GM23338 (cell line): ENCODE measurements around the gene NUDT12.

Experiments used
- CTCF ChIP-seq, 2 experiments: fragments of 200-600 bp in 1 of 2; sonication (generic) in 1 of 2; conservative IDR thresholded peaks; 2 replicates each; pipeline versions ENCODE4 v1.5.1 to v1.6.1; 2016 to 2017; ENCODE audit warnings: antibody characterized with exemption in 2 of 2, low read depth in 2 of 2, mild to moderate bottlenecking in 2 of 2, moderate library complexity in 1 of 2
- EZH2 ChIP-seq: fragments of 200-600 bp; sonication (generic); IDR thresholded peaks from one replicate; pipeline ENCODE4 v1.8.0; 2017; ENCODE audit warnings: antibody characterized with exemption, mild to moderate bottlenecking, low read depth; ENCODE audit not compliant: unreplicated experiment
- EZH2phosphoT487 ChIP-seq: fragments of 200-600 bp; sonication (generic); IDR thresholded peaks from one replicate; pipeline ENCODE4 v1.8.1; 2018; ENCODE audit warnings: antibody characterized with exemption; ENCODE audit not compliant: unreplicated experiment
- JUNB ChIP-seq: IDR thresholded peaks from one replicate; pipeline ENCODE4 v1.6.1; 2016; ENCODE audit warnings: antibody characterized with exemption; ENCODE audit not compliant: unreplicated experiment
- POLR2AphosphoS5 ChIP-seq: IDR thresholded peaks from 2 replicates; pipeline ENCODE4 v1.6.1; 2016; ENCODE audit warnings: antibody characterized with exemption, low read depth
- REST ChIP-seq: IDR thresholded peaks from one replicate; pipeline ENCODE4 v1.6.1; 2018; ENCODE audit warnings: antibody characterized with exemption; ENCODE audit not compliant: unreplicated experiment
- STAT1 ChIP-seq: IDR thresholded peaks from one replicate; pipeline ENCODE4 v1.6.1; 2016; ENCODE audit warnings: antibody characterized with exemption; ENCODE audit not compliant: unreplicated experiment
- ZNF331 ChIP-seq: fragments of 250-450 bp; sonication (Bioruptor Pico); IDR thresholded peaks from 2 replicates; pipeline ENCODE4 v1.5.0; 2020; ENCODE audit warnings: low read depth, mild to moderate bottlenecking, moderate library complexity
- TF ChIP-seq, protein P1 (sequence below): IDR thresholded peaks from 2 replicates; pipeline ENCODE4 v1.6.1; 2016; ENCODE audit warnings: antibody characterized with exemption

GRCh38 chr5:103541114-103541513 is 21.5 kb downstream of the NUDT12 start:
- TF ChIP-seq CTCF (conservative IDR thresholded peaks at IDR 0.05; ENCODE audit: low read depth in 2 of 2) (no peak), POLR2AphosphoS5 (no peak), STAT1 (no peak), EZH2 (no peak), EZH2phosphoT487 (no peak), JUNB (no peak), ZNF331 (CRISPR knock-in tag) (no peak), REST (no peak)
- TF ChIP-seq, protein P1, sequence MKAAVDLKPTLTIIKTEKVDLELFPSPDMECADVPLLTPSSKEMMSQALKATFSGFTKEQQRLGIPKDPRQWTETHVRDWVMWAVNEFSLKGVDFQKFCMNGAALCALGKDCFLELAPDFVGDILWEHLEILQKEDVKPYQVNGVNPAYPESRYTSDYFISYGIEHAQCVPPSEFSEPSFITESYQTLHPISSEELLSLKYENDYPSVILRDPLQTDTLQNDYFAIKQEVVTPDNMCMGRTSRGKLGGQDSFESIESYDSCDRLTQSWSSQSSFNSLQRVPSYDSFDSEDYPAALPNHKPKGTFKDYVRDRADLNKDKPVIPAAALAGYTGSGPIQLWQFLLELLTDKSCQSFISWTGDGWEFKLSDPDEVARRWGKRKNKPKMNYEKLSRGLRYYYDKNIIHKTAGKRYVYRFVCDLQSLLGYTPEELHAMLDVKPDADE: no peak
